Measurements from ENCODE around the gene COL4A1.

DNA sequence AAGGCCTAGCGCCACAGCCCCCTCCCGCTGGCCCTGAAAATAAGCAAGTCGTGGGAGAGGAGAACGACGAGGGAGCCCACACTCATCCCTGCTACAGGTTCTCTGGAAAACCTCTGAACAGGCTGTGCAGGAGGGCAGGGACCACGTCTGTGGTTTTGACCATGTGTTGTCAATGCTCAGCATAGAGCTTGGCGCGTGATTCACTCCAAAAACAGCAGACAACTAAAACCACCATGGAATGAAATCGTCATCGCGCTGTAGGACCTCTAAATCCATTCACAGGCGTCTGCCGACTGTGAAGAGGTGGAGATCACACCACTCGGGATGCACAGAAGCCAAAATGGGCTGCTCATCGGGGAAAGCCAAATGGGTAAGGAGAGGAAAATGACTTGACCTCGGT is 121.3 kb downstream of the COL4A1 start:
- TF ChIP-seq JUN (IDR thresholded peaks at IDR 0.05) (no peak), EHMT2 (IDR thresholded peaks at IDR 0.05; ENCODE audit: low read depth) (no peak), MAFK (IDR thresholded peaks at IDR 0.05; ENCODE audit: partially characterized antibody) (no peak), ZFP36 (IDR thresholded peaks at IDR 0.05; ENCODE audit: borderline replicate concordance, partially characterized antibody) (no peak), POLR2A (IDR thresholded peaks at IDR 0.05; ENCODE audit: low read length) (no peak), SMC3 (IDR thresholded peaks at IDR 0.05) (no peak), TFCP2L1 (CRISPR knock-in tag; IDR thresholded peaks at IDR 0.05) (no peak), KDM1A (IDR thresholded peaks at IDR 0.05; ENCODE audit: low read depth) (no peak), ZNF302 (CRISPR knock-in tag; IDR thresholded peaks at IDR 0.05) (no peak)
- TF ChIP-seq, protein P1, sequence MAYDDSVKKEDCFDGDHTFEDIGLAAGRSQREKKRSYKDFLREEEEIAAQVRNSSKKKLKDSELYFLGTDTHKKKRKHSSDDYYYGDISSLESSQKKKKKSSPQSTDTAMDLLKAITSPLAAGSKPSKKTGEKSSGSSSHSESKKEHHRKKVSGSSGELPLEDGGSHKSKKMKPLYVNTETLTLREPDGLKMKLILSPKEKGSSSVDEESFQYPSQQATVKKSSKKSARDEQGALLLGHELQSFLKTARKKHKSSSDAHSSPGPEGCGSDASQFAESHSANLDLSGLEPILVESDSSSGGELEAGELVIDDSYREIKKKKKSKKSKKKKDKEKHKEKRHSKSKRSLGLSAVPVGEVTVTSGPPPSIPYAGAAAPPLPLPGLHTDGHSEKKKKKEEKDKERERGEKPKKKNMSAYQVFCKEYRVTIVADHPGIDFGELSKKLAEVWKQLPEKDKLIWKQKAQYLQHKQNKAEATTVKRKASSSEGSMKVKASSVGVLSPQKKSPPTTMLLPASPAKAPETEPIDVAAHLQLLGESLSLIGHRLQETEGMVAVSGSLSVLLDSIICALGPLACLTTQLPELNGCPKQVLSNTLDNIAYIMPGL (CRISPR knock-in tag; IDR thresholded peaks at IDR 0.05; ENCODE audit: borderline replicate concordance) = no peak
- TF ChIP-seq, protein P2, sequence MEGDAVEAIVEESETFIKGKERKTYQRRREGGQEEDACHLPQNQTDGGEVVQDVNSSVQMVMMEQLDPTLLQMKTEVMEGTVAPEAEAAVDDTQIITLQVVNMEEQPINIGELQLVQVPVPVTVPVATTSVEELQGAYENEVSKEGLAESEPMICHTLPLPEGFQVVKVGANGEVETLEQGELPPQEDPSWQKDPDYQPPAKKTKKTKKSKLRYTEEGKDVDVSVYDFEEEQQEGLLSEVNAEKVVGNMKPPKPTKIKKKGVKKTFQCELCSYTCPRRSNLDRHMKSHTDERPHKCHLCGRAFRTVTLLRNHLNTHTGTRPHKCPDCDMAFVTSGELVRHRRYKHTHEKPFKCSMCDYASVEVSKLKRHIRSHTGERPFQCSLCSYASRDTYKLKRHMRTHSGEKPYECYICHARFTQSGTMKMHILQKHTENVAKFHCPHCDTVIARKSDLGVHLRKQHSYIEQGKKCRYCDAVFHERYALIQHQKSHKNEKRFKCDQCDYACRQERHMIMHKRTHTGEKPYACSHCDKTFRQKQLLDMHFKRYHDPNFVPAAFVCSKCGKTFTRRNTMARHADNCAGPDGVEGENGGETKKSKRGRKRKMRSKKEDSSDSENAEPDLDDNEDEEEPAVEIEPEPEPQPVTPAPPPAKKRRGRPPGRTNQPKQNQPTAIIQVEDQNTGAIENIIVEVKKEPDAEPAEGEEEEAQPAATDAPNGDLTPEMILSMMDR (IDR thresholded peaks at IDR 0.05) = no peak
- TF ChIP-seq, protein P3, sequence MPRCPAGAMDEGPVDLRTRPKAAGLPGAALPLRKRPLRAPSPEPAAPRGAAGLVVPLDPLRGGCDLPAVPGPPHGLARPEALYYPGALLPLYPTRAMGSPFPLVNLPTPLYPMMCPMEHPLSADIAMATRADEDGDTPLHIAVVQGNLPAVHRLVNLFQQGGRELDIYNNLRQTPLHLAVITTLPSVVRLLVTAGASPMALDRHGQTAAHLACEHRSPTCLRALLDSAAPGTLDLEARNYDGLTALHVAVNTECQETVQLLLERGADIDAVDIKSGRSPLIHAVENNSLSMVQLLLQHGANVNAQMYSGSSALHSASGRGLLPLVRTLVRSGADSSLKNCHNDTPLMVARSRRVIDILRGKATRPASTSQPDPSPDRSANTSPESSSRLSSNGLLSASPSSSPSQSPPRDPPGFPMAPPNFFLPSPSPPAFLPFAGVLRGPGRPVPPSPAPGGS (IDR thresholded peaks at IDR 0.05) = no peak
- TF ChIP-seq, protein P4, sequence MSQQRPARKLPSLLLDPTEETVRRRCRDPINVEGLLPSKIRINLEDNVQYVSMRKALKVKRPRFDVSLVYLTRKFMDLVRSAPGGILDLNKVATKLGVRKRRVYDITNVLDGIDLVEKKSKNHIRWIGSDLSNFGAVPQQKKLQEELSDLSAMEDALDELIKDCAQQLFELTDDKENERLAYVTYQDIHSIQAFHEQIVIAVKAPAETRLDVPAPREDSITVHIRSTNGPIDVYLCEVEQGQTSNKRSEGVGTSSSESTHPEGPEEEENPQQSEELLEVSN (IDR thresholded peaks at IDR 0.05; ENCODE audit: borderline replicate concordance, low read depth) = no peak

Data from A549 (cell line).